ENCODE data around the gene ACTR10.
A peak's percentile ranks its signal among the peaks of the same experiment; 100 is the strongest.

ACTR10 gene

DNA sequence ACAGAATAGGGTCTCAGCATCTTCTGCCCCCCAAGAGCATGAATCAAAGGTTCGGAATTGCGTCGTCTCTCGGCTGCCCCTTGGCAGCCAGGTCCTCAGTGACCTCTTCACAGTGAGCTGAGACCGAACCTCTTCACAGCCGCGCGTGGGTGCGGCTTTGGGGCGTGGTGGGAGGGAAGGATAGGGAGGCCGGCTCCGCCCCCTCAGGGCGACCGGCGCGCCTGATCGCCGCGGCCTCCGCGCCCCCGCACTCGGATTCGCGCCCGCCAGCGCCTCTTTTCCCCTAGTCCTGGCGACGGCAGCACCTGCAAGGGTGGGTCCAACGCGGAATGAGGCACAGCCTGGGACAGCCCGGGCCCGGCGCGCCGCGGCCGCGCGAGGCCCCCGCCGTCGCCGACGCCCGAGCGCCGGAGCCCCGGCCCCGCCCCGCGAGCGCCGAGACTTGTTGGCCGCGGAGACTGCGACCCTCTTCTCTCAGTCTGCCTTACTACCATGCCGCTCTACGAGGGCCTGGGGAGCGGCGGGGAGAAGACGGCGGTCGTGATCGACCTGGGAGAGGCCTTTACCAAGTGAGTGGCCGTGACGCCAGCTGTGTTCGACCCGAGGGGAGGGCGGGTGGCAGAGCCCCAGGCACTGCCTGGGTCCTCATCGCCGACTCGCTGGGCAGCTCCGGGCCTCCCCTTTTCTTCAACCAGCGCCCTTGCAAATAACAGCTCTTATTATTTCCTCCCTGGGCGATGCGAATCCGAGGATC lies at the start of gene ACTR10:
Gene ACTR10, plus strand, starts transcription at position 424 of the 754 bp plus-strand sequence. Its CDS starts 69 bp downstream, at position 493.
- no peak for FAIRE-seq

DNA sequence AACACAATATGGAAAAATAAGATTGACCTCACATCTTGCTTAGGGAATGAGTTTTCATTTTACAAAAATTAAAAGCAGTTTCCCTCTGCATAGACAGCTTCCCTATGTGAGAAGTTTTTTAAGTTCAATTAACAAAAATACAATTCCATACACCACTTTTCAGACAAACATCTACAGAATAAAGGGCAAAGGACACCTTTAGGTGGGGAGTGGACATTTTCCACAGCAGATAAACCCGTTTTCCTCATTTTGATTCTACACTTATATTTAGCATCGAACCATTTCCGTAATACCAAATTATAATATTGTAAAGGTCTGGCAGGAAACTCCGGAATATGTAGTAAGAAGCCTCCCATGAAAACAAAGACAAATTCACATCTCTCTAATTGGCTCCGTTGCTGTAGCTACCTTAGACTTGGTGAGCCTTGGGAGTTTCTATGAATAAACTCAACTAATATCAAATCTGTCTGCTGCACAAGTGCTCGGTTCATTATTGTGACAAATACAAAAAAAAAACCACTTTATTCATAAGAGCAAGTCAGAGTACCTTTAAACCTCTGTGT lies 49.6 kb upstream of the ACTR10 start:
- FAIRE-seq = no peak

DNA sequence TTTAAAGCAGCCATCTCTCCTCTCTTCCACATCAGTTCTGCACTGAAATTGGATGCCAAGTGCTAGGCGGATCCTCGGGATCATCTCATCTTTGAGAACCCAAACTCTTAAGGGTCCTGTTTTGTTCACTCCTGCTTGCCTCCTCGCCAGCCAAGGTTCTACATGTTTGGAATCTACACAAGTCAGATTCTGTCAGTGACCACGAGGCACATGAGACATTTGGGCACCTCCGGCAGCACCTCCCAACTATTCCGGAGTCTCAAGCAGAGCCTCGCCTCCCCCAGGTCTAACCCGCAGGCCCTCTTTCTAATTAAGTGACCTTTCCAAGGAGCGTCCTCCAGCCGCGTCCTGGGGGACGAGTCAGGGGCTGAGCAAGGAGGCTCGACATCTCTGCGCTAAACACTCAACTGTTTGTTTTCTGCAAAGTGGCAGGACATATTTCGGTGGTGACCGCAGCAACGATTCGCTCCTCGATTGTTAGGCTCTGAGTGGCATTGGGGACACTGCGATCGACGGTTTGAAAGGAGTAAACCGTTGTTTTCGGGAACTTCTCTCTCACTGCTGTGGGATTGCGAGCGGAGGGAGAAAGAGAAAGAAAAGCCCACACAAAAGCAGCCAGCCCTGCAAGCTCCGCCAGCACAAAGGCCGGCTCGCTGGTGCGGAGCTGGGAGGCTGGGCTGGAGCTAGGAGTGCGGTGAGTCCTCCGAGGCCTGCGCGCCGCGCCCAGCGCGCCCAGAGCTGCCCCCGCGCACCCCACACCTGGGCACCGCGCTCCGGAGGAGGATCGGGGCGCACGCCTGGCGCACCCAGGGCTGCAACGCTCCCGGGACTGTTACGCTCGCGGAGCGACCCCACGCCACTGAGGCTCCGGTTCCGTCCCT lies 48.6 kb upstream of the ACTR10 start:
- no peak for FAIRE-seq

DNA sequence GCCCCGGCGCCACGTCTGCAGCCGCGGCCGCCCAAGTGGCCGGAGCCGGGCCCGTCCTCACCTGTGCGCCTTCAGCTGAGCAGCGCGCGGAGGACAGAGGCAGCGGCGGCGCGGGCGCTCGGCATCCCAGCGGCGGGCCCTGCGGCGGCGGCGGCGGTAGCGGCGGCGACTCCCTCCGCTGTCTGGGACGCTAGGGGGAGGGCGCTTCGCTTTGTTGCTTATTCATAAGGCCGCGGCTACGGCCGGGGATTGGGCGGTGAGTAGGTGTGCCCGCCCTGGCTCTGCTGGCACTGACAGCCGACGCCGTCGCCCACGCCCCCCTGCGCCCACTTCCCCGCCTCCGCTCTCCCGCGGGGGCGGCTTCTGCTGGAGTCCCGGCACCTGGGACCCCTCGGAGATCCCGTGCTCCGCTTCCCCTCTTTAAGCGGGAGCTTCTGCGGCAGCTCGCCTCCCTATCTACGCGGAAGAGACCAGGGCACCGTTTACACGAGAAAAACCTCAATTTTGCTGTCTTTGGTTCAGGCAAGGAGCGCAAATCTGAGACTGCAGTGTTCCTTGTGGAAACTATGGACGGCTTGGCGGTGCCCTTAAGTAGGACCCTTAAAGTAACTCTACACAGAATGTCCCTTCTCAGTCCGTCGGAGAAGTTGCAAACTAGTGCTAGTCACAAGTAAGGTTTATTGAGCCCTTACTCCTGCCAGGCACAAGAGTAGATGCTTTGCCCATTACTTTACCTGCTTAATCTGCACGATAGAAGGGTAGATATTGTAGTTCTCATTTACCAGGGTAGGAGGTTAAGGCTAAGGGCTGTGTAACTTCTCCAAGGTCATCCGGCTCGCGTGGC lies 47.7 kb upstream of the ACTR10 start, which contains the start of gene ARMH4:
Gene ARMH4, minus strand, starts transcription at position 200 of the 844 bp plus-strand sequence. CDS start 12,855 bp downstream, outside the sequence.
- no peak for FAIRE-seq

DNA sequence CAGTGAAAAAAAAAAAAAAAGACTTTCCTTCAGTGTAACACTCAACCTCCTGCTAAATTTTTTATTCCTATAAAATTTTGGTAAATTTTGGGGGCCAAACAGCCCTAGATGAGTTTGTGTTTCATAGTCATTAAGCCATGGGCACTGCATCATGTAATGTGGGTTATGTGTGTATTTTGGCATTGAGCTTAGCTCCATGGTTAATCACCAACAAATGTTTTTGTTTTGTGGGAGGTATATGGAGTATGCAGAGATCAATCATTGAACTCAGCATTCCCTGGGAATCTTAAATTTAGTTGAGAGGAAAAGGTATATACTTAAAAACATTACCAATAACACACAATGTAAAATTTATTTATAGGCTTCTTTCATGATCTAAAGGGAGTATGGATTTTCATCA lies 39.4 kb upstream of the ACTR10 start:
- FAIRE-seq = no peak

DNA sequence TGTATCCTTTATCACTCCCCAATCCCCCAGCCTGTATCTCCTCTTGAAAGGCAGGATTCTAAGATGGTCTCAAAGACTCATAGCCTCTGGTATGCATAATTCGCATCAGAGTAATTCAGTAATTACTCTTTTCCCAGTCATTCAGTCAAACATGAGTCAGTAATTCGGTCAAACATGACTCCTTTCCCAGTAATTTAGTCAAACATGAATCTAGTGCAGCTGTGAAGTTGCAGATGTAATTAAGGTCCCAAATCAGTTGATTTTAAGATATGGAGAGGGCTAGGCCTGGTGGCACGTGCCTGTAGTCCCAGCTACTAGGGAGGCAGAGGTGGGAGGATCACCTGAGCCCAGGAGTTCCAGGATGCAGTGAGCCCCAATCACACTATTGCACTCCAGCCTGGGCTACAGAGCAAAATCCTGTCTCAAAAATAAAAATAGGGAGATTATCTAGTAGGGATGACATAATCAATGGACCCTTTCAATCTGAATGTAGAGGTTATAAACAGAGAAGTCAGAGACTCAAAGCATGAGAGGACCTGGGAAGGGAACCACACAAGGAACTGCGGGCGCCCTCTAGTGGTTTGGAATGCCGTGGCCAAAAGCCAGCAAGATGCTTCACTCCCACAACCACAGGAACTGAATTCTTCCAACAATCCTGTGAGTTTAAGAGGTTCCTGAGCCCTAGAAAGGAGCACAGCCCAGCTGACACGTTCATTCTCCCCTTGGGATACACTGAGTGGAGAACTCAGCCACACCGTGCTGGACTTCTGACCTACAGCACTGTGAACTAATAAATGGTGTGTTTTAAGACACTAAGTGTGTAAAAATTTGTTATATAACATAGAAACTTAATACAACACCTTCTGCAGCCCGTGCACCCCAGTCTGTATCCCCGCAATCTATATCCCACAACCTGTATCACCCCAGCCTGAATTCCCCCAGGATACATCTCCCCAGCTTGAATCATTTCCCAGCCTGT lies 33.7 kb upstream of the ACTR10 start:
- no peak for FAIRE-seq

DNA sequence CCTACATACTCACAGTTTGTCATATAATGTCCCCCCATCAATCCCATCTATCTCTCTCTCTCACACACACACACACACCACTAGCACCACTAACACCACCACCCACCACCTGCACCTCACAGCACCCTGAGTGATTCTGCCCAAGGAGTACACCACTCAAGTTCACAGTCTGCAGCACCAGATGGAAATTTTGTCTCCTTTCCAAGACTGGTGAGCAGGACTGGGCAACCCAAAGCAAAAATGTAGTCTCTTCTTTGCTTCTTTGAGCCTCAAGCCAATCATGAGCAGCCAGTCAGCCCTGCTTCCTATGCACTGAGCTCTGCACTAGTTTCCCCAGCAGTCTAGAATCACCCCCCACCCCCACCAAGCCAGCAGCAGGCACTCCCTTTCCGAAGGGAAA lies 32.9 kb upstream of the ACTR10 start:
- no peak for FAIRE-seq

DNA sequence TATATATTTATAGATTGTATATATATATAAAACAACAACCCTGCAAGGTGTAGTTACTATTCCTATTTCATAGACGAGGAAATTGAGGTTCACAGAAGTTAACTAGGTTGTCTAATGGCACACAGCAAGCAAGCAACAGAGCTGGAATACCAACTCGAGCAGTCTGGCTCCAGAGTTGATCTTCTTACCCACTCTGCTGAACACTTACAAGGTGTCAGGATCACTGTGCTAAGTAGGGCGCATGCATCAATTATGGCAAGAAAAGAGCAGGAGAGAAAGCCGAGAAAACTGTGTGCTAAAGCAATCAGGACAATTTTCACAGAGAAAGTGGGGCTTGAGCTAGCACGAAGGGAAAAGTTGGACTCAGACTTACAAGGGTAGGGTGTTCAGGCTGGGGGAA lies 32.1 kb upstream of the ACTR10 start:
- FAIRE-seq = no peak

DNA sequence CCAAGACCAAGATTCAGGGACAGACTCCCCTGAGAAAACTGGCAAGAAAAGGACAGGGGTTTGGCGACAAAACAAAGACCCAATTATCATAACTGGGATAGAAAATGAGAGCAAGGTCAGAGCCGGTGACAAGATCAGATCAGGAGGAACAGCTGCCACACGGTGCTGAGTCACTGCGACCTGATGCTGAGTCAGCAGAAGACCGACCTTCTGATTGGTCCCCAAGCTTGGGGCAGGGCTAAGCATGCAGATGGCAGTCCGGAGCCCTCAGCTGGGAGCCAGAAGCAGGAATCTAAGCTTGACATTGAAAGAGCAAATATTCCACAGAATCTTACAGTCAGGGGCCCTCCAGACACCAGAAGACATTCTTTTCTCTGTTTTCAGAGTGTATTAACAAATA lies 28.9 kb upstream of the ACTR10 start:
- FAIRE-seq = peak; percentile 96

DNA sequence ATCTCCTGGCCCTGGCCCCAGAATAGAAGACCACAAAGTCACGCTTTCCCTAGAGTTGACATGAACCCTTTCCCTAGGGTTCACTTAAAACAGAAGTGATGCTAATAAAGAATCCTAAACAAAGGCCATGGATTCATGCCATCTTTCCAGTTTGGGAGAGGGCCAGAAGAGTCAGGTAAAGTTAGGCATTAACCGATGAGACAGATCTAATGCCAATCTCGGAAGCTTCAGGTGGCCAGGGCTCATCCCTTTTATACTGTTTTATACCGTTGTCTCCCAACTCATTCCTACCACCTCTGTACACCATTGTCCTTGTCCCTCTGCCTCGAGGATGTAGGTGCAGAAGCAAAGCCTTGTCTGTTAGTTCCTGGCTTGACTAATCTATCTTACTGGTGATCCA lies 22.8 kb upstream of the ACTR10 start:
- no peak for FAIRE-seq

DNA sequence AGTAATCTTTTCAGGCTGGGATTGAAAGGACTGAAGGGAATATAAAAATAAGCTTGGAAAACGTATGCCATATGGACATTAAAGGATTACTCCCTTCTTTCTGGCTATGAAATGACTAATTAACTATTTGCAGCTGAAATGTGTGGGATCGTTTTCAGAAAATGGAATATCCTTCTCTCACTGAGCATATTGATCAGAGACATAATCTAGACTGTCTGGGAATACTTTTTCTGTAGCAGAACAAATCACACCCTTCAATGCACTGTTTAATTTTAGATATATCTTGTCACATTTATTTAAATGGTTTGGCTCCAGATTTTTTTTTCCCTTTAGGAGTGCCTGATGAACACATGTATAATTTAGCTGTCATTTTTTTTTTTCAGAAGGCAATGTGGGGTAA lies 10.8 kb upstream of the ACTR10 start:
- no peak for FAIRE-seq

DNA sequence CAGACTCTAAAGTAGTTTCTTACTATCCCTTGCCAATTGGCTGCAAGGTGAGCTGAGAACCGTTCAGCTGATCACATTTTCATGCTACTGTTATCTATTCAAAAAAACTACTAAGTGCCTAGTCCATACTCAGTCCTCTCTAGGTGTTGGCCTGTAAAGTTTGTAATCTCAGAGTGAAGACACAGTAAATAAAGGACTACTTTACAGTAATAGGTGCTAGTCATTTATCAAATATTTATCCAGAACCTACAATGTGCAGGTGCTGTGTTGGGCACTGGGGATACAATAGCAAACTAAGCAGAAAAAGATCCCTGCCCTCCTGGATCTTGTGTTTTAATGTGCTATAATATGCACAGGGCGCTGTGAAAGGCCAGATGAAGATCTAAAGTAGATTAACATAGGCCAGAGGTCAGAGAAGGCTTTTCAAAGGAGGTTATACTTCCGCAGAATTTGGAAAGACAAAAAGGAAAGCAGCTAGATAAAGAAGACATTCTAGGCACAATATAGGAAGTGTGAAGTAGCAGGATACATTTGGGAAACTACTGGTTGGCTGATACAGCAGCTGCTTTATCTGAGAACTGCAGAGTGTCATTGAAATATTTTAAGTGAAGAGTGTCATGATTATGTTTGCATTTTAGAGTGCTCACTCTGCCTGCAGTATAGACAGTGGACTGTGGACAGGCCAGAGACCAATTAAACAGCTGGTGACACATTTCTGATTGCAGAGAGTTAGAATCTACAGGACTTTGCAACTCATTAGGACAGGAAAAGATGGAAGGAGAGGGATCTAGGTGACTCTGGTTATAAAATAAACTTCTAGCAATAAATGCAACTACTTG lies 8.0 kb upstream of the ACTR10 start:
- no peak for FAIRE-seq

DNA sequence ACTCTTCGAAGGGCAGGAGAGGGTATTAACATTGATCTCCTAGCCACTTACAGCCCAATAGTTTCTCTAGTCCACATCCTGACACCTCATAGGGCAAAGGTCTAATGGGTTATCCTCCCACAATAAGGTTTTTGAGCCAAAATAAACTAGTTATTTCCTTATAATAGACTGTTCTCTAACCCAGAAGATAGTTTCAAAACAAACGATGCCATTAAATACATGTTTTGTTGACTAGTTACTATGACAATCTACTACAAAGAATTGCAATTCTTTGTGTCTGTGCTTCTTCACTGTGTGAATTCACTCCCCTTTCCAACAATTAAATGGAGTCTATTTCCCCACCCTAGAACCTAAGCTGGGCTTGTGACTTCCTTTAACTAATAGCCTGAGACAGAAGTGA lies 6.4 kb upstream of the ACTR10 start:
- no peak for FAIRE-seq

DNA sequence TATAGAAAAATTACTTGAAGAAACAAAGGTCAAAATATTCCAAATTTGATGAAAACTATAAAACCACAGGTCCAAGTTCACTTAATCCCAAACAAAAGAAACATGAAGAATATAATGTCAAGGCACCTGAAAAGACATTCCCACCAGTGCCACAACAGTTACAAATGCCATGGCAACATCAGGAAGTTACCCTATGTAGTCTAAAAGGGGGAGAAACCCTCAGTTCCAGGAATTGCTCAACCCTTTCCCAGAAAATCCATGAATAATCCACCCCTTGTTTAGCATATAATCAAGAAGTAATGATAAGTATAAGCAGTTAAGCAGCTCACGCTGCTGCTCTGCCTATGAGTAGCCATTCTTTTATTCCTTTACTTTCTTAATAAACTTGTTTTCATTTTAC lies 3.8 kb upstream of the ACTR10 start:
- no peak for FAIRE-seq

DNA sequence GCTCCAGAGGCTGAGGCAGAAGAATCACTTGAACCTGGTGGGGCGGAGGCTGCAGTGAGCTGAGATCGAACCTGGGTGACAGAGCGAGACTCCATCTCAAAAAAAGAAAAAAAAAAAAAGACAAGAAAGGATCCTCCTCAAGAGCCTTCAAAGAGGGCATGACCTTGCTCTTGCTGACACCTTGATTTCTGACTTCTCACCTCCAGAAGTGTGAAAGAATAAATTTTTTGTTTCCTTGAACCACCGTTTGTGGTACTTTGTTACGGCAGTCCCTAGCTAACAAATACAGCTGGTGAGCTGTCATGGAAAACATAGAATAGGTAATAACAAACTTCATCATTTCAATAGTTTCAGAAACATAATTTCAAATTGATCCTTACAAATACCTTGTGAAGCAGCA lies 1.9 kb upstream of the ACTR10 start:
- FAIRE-seq = no peak

DNA sequence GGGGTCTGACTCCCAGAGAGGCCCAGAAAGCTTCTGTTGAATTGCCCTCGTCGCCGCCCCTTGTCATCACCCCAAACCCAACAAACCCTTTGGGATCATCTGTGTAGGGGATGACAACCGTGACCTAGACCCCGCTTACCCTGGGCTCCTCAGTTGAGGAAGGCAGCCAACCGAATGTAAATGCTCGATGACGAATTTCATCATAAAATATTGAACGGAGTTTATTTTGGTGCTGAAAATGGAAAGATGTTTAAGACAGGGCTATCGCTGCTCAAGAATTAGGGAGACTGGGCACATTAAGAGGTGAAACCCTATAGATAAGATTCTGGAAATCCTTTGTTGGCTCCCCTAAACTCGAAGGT lies 512 bp downstream of the ACTR10 start:
- no peak for FAIRE-seq

DNA sequence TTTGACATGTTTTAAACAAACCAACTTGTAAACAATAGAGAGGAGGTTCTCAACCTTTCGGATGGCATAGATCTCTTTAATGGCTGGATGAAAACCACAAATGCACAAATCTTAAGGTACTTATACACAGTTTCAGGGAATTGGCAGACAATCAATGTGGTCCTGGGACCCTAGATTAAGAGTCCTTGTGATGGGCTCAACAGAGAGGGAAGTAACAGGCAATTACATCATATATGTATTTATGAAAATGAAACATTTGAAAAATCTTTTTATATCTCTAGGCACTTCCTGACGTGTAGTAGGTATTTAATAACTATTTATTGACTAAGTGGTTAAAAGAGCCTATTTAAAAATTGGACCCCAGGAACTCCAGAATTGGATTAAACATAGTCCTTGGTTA lies 897 bp downstream of the ACTR10 start:
- peak; percentile 27 for FAIRE-seq

DNA sequence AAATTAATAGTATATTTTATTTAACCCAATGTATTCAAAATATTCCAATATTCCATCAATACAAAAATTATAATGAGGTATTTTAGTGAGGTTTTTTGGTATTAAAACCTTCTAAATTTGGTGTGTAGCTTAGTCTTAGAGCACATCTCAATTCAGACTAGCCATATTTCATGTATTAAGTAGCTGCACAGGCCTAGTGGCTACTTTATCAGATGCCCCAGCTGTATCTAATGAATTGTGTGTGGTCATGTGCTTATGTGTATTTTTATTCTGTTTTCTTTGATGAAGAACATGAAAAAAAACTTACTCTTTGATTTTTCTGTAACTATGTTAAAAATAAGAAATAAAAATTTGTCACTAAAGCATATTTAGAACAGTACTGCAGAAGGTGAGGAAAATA lies 13.2 kb downstream of the ACTR10 start:
- FAIRE-seq = no peak

DNA sequence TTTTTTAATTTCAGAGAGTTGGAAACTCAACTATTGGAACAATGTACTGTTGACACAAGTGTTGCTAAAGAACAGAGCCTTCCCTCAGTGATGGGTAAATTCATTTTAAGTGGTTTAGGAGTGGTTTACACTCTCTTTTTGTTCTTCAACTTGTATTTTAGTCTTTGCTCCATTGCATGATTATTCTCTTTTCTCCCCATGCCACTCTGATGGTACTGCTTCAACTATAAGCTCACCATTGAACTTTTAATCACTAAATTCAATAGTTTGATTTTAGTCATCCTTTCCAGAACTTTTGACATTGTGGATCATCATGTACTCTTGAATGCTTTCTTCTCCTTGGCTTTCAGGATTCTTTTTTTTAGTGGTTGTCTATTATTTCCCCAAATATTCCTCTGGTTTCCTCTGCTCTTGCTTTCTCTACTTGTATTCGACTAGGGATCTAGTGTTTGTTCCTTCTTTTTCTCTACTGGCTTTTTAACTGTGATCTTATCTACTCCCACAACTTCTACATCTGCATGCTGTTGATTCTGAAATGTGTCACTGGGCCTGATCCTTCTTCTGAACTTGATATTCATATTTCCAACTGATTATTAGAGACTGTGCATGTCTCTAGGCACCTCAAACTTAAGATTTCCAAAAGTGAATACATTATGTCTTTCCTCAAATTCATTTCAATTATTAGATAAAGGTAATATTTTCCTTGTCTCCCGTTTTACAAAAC lies 15.4 kb downstream of the ACTR10 start:
- no peak for FAIRE-seq

DNA sequence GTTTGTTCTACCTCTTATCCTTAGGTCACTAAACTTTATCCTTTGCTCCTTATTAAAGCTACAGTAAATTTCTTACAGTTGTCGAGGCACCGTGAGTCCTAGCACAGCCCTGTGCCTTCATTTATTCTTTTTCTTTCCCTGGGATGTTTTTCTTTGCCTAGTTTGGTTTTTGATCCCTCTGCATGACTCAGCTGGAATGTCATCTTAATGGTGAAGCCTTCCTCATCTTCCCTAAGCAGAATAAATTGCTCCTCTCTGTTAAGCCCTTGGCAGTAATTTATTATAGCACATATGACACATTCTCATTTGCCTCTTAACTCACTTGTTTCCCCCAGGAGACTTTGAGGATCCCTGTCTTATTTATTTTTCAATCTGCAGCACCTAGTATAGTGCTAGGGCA lies 16.6 kb downstream of the ACTR10 start:
- peak; percentile 70 for FAIRE-seq
